ENCODE measurements around the gene ADGRB2. TPM values are rescaled to one million over a fixed set of nuclear protein-coding genes. Genes with fewer than 3 reads are reported as not detected.
A peak's percentile ranks its signal among the peaks of the same experiment; 100 is the strongest.

Gene ADGRB2
- total RNA-seq, 1 experiment from 2014 or later: 10.9 TPM

GRCh38 chr1:31787786-31788137 is 23.6 kb upstream of the ADGRB2 start:
- Histone ChIP-seq H3K9me3 (ENCODE audit: control insufficient read depth, low read depth, low read length) (no peaks in the 10 kb centered on the region), H3K23me2 (ENCODE audit: insufficient read length, low read depth, low read length, poor library complexity, severe bottlenecking) (peaks cover 6% of the 10 kb centered on the region), H3K23ac (ENCODE audit: insufficient read length, low read depth, low read length) (no peak overlapping the region), H3K4me1 (ENCODE audit: insufficient read depth, low read length) (peaks cover 3% of the 10 kb centered on the region; the same call in 1 of the 2 replicates), H3K27me3 (ENCODE audit: insufficient read depth, low read length) (no peaks in the 10 kb centered on the region), H3K9ac (ENCODE audit: extremely low read depth, insufficient read length, low read length) (no peak overlapping the region), H2BK15ac (ENCODE audit: low read depth, low read length) (no peak overlapping the region), H2BK5ac (ENCODE audit: insufficient read length, low read length) (no peak overlapping the region), H3K18ac (ENCODE audit: insufficient read length, low read depth, low read length) (no peak overlapping the region), H4K5ac (ENCODE audit: insufficient read length, low read depth, low read length) (no peak overlapping the region), H2BK120ac (ENCODE audit: low read depth, low read length, poor library complexity, severe bottlenecking) (no peak overlapping the region), H4K8ac (replicated peaks; ENCODE audit: insufficient read length, low read depth, low read length) (no peak overlapping the region), H2AFZ (ENCODE audit: low read length) (no peak overlapping the region), H2AK5ac (ENCODE audit: insufficient read length, low read length) (no peak overlapping the region), H3K79me1 (ENCODE audit: insufficient read depth, low read depth, low read length, poor library complexity, severe bottlenecking) (no peaks in the 10 kb centered on the region), H4K91ac (ENCODE audit: insufficient read length, low read depth, low read length) (no peak overlapping the region), H2BK12ac (ENCODE audit: insufficient read length, low read depth, low read length) (no peak overlapping the region), H3K56ac (ENCODE audit: insufficient read length, low read depth, low read length) (no peak overlapping the region), H3K79me2 (ENCODE audit: insufficient read depth, low read length) (no peaks in the 10 kb centered on the region), H3K14ac (ENCODE audit: insufficient read depth, low read length) (no peak overlapping the region), H4K20me1 (ENCODE audit: control insufficient read depth, insufficient read depth, insufficient read length) (no peaks in the 10 kb centered on the region), H3K4me2 (ENCODE audit: insufficient read depth, insufficient read length, low read length) (peak overlapping the region; percentile 88), H3K4ac (ENCODE audit: low read depth, low read length) (no peak overlapping the region), H3K27ac (ENCODE audit: insufficient read length, low read depth, low read length) (no peak overlapping the region), H2BK20ac (ENCODE audit: low read depth, low read length, poor library complexity, severe bottlenecking) (no peak overlapping the region), H3T11ph (ENCODE audit: low read length) (no peak overlapping the region)
- no peaks in the 10 kb centered on the region for H3K9me3 Mint-ChIP-seq
- H3K4me3 Mint-ChIP-seq: peak overlapping the region; percentile 81 to 92
- H3K36me3 Mint-ChIP-seq (ENCODE audit: insufficient read depth in 1 of 3, low read depth in 3 of 3): no peaks in the 10 kb centered on the region
- no peaks in the 10 kb centered on the region; the same call in 1 of the 2 replicates for H3K27me3 Mint-ChIP-seq (ENCODE audit: low read depth)
- H3K4me1 Mint-ChIP-seq: peaks cover 14 to 24% of the 10 kb centered on the region in 2 experiments
- WGBS (ENCODE audit: extremely low coverage, insufficient read length, low lambda C conversion rate): no CpG with 5 or more reads among the region's 1 CpG
- no peak for DNase-seq
- H3K27ac Mint-ChIP-seq: peak overlapping the region; percentile 62 to 97 (median 93); a peak in 6 of 7 replicates
- no peak for TF ChIP-seq CTCF (conservative IDR thresholded peaks at IDR 0.05)
